ENCODE results near the gene FMN2.

GRCh38 chr1:240178366-240178765, 86.7 kb downstream of the FMN2 start:
- TF ChIP-seq CTCF (conservative IDR thresholded peaks at IDR 0.05): no peak
- TF ChIP-seq EZH2 (IDR thresholded peaks at IDR 0.05; ENCODE audit: low read depth): no peak
